Stimulated activated CD4-positive, alpha-beta T cell treated with anti-CD3 and anti-CD28 coated beads, Interleukin-2, amount 100 ng/mL, for 48 hours (primary cell): ENCODE results near the gene TBX21.

Experiments used
- DNase-seq, 2 donors: peaks; one replicate each; pipeline ENCODE4 v3.0.0-alpha.2; 2020

Gene TBX21

DNA sequence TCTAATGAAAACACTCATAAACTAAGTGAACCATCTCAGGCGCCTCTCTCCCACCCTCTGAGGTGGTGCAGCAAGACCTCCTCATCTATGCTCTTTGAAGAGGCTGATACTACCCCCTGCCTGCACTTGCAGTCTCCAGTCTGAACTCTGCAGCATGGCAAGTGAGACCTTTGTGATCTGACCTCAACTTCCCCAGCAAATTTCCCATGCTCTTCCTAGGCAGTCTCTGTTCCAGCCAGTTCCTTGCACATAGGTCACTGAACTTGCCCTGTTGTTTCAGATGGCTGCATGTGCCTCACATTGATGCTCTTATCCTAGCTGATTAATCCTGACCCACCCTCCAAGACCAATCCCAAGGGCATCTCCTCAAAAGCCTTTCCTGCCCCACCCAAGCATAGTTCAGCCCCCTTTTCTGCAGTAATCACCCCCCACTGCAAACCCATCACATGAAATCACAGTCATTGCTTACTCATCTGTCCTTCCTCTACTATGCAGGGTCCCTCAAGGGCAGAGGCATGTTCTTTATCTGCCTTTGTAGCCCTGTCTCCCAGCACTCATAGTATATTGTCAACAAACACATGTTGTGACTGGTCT lies 42.0 kb downstream of the TBX21 start:
- no peak for DNase-seq

DNA sequence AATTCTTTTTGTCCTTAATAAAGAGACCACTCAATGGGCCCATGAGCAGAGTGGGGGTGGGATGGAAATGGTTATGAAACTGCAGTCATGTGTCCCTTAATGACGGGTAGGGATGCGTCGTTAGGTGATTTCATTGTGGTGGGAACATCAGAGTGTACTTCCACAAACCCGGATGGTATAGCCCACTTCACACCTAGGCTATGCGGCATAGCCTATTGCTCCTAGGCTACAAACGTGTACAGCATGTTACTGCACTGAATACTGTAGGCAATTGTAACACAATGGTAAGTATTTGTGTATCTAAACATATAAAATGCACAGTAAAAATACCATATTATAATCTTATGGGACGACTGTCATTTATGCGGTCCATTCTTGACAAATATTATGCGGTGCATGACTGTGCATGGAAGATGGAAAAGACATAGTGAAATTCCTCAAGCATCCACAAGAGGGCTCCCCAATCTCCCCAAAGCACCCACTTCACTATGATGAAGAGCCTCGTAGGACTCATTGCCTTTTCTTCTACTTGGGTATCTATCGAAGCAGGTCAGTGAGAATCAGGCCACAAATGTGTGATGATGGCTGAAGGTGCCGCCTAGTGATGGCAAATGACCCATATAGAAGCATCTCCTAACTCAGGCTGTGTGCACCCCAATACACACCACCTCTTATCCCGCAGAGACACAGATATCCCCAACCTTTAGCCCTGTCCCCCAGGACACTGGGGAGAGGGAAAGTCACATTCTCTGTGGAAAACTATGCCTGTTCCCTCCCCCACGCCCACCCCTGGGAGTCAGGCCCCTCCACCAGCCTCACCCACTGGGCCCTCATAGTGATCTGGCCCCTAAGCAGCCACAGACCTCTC lies 43.5 kb downstream of the TBX21 start:
- peak; percentile 25 to 29 for DNase-seq

GRCh38 chr17:47778184-47778635 lies 45.2 kb downstream of the TBX21 start:
- DNase-seq: no peak

DNA sequence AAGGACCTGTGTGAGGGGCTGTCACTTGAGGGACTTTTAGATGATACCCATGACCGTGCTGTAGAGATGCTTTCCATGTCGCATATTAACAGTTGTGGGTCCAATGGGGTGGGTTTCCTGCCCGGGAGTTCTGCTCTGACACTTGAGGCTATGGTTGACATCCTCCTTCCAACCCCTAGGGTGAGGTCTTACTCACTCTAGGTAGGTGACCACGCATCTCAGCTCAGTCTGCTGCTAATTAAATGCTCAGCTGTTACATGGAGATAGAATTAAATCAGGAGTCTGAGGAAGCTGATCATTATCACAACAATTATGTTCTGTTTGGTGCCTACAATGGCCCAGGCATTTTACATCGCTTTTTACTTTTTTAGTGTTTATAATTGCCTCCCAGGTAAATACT lies 48.4 kb downstream of the TBX21 start:
- no peak for DNase-seq

- DNase-seq: no peak
Measured at GRCh38 chr17:47785538-47786123, 52.6 kb downstream of the TBX21 start.

GRCh38 chr17:47789611-47790561 lies 56.9 kb downstream of the TBX21 start:
- DNase-seq: peak; percentile 54 to 60

GRCh38 chr17:47791025-47791424 lies 58.0 kb downstream of the TBX21 start:
- DNase-seq: no peak

- no peak for DNase-seq
Measured at GRCh38 chr17:47792457-47792856, 59.4 kb downstream of the TBX21 start.

DNA sequence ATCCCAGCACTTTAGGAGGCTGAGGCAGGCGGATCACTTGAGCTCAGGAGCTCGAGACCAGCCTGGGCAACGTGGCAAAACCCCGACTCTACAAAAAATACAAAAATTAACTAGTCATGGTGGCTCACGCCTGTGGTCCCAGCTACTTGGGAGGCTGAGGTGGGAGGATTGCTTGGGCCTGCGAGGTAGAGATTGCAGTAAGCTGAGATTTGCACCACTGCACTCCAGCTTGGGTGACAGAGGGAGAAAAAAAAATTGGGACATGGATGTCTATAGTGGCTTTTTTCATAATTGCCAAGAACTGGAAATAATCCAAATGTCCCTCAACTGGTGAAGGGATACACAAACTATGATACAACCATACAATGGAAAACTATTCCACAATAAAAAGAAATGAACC lies 59.9 kb downstream of the TBX21 start:
- DNase-seq: no peak
